ENCODE data around the gene GPRIN2.
"Not testable (repeated sequence)": the region's sequence is repeated elsewhere in the genome, so short reads cannot be mapped to it uniquely, and the experiment has no call there.

The GPRIN2 gene

DNA sequence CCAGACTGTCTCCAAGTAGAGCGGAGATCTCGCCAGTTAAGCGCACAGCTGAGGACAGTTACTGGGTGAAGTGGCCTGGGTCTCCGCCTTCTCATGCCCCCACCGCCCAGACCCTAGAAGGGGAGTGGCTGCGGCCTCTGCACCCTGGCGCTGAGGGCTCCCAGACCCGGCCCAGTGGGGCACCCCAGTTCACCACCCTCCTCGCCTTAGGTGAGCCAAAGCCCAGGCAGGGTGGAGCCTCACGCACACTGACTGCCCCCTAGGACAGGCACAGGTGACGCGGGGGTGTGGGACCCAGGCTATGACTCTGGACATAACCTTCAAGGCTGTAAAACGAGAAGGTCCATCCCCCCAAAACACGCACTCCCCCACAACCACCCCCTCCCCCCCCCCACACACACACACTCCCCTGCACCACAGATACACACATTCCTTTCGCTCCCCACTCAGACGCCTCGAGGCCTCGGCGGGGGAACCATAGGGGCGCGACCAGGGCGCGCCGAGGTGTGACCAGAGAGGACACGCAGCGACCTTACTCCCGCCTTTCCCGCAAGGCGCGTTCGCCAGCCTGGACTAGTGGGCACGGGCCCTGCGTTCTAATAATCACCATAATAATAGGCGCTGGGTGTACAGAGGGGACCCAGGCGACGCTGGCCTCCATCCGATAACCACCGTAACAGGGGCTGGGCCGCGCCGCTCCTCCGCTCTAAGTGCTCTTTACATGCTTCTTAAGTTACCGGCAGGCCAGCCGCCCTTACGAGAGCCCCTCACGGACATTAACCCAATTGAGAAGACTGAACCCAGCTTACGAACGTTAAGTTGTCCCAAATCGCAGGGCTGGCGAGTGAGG is 21.4 kb upstream of the GPRIN2 start:
- DNase-seq (ENCODE audit: low read depth in 2 of 2); H3K4me3 ChIP-seq (replicated peaks in 1 of 2; ENCODE audit: low read depth in 2 of 2, low read length in 2 of 2): not testable (repeated sequence)

DNA sequence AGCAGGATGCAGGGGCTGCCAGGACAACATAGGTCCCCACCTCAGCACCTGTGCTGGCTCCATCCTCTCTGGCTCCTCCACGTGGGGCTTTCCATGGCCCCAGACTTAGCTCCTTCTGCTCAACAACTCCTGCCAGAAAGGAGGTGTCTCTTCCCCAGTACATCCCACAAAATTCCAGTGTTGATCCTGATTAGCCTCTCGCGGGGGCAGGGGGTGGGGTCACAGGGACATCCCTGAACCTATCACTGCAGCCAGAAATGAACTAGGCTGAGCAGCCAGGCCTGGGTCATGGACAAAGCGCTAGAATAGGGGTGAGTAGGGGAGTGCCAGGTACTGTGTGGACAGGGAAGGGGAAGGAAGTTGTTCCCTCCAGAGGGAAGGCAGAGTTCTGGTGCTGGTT is 17.4 kb upstream of the GPRIN2 start:
- not testable (repeated sequence) for DNase-seq (ENCODE audit: low read depth in 2 of 2); H3K4me3 ChIP-seq (replicated peaks in 1 of 2; ENCODE audit: low read depth in 2 of 2, low read length in 2 of 2)

DNA sequence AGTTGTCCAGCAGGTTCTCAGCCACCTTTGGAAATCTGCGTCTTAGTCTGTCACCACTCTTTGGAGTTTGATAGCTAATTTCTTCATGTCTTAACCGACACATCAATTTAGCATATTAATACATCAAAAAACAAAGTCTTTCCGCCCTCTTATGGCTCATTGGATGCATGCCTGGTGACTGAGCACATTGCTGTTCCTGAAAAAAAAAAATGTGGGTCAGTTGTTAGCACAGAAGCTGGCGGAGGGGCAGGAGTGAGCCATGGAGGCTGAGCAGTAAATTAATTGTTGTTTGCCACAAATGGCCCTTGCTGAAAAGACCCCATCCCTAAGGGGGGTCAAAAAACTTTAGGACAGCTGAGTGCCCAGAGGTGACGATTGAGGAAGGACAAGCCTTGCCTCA is 16.9 kb upstream of the GPRIN2 start:
- H3K4me3 ChIP-seq (replicated peaks in 1 of 2; ENCODE audit: low read depth in 2 of 2, low read length in 2 of 2) = not testable (repeated sequence)
- peak; percentile 42 to 53 for DNase-seq (ENCODE audit: low read depth in 2 of 2)

DNA sequence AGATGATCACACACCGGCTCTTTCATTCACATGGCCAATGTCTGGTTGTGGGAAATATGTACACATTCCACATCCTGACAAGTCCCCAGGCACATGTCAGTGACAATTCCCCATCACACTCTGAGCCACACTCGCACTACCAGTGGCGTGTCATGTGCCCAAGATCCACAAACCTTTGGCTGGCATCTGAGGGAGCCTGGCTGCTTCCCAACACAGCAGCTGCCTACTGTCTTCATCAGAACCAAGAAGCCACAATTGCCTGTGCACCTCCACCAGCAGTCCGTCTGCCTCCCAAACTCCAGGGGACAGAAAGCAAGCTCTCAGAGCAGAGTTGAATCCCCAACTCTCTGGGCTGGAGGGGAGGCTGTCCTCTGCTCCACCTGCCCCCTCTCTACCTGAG is 16.3 kb upstream of the GPRIN2 start:
- not testable (repeated sequence) for H3K4me3 ChIP-seq (replicated peaks in 1 of 2; ENCODE audit: low read depth in 2 of 2, low read length in 2 of 2); DNase-seq (ENCODE audit: low read depth in 2 of 2)

DNA sequence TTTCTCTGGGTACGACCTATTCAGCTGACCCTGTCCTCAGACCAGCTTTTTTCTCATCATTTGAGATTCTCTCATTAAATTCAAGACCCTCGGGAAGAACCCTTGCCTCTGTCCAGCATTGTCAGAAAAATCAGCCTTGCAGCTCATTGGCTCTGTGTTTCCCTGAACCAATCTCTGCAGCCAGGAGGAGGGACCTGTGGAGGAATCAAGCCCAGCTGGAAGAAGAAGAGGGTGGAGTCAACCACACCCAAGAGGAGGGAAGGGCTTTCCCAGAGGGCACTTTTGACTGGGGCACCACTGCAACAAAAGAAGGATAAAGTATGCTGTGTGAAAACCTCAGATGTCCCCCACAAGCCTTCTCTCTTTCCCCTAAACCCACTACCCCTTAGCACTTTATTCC is 14.2 kb upstream of the GPRIN2 start:
- DNase-seq (ENCODE audit: low read depth in 2 of 2); H3K4me3 ChIP-seq (replicated peaks in 1 of 2; ENCODE audit: low read depth in 2 of 2, low read length in 2 of 2): not testable (repeated sequence)

DNA sequence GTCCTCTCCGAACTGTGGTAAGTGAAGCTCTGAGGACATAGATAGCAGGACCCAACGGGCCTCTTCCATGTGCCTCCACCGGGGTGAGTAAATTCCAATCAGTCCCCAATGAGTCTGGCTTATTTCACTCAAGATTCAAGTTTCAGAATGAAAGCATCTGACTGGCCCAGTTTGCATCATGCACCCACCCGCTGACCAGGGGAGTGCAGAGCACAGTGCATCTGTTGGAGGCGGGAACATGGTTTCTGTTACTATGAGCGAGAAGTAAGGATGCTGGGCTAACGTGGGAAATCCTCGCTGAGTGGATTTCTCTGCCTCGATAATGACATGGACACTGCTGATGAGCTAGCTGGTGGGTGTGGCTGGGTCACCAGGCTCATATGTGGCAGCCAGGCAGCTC is 10.7 kb upstream of the GPRIN2 start:
- H3K4me3 ChIP-seq (replicated peaks in 1 of 2; ENCODE audit: low read depth in 2 of 2, low read length in 2 of 2); DNase-seq (ENCODE audit: low read depth in 2 of 2): not testable (repeated sequence)

DNA sequence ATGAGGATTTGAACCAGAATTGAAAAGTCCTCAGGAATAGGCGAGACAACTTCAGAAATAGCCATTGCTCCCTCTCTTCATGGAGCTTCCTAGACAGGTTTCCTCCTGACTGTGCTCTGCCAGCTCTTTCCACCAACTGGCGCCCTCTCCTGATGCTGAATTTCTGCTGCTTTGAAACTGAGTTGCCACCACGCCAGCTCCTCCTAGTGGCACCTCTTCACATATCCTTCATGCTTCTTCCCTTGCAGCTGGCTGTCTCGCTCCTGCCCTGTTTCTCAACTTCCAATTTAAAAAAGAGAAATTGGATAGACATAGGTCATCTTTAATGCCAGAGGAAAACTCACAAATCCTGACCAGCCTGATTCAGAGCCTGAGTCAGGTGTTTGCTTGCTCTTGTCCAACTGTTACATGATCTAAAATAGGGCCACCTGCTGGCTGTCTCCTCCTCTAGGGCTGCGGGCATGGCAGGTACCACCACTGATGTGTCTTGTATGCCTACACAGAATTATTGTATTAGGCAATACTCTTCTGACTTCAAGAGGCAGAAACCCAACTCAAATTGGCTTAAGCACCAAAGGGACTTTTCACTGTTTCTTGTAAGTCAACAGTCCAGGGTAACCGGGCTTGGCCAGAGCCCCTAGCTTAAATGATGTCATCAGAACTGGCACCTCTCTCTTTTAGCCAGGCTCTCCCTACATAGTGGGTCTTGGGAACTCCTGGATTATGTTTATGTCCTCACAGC is 9.3 kb upstream of the GPRIN2 start:
- peak; percentile 82 for DNase-seq (ENCODE audit: low read depth in 2 of 2)
- H3K4me3 ChIP-seq (replicated peaks in 1 of 2; ENCODE audit: low read depth in 2 of 2, low read length in 2 of 2) = not testable (repeated sequence)
- TF ChIP-seq, protein P1, sequence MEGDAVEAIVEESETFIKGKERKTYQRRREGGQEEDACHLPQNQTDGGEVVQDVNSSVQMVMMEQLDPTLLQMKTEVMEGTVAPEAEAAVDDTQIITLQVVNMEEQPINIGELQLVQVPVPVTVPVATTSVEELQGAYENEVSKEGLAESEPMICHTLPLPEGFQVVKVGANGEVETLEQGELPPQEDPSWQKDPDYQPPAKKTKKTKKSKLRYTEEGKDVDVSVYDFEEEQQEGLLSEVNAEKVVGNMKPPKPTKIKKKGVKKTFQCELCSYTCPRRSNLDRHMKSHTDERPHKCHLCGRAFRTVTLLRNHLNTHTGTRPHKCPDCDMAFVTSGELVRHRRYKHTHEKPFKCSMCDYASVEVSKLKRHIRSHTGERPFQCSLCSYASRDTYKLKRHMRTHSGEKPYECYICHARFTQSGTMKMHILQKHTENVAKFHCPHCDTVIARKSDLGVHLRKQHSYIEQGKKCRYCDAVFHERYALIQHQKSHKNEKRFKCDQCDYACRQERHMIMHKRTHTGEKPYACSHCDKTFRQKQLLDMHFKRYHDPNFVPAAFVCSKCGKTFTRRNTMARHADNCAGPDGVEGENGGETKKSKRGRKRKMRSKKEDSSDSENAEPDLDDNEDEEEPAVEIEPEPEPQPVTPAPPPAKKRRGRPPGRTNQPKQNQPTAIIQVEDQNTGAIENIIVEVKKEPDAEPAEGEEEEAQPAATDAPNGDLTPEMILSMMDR (IDR thresholded peaks at IDR 0.05; ENCODE audit: low read depth, low read length) = peak; percentile 71

DNA sequence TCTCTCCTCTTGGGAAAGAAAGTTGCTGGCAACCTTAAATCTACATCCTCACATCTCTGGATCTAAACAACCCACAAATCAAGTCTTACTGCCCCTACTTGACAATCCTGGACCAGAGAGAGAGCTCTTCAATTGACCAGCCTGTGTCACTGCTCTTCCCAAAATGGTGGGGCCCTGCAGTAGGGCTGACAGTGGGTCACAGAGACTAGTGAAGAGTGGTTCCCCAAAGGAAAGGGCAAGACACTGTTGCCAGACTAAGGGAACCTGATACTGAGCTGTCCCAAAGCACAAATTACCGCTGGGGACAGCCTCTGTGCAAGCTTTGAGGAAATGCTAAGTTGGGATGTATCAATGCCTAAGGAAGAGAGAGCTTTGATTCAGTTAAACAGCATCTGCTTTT is 4.5 kb upstream of the GPRIN2 start:
- TF ChIP-seq, protein P1 (IDR thresholded peaks at IDR 0.05; ENCODE audit: low read depth, low read length) = no peak
- no peak overlapping the region for H3K4me3 ChIP-seq (replicated peaks in 1 of 2; ENCODE audit: low read depth in 2 of 2, low read length in 2 of 2)
- DNase-seq (ENCODE audit: low read depth in 2 of 2) = no peak

DNA sequence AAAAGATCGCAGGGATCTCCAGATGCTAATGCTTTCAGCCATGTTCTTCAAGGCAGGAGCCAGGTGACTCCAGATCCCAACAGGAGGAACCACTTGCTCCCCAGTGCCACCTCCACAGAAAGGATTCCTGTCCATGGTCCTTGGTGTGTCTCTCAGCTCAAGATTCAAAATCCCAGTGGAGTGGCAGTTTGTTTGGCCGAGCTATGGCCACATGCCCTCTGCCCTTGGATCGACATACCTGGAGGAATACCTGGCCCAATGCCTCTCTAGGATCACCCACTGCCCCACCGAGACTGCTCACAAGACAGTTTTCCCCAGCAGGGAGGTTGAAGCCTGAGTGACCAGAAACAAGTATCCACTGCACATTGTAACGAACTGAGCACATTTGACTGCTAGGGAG is 3.9 kb upstream of the GPRIN2 start:
- no peak overlapping the region for H3K4me3 ChIP-seq (replicated peaks in 1 of 2; ENCODE audit: low read depth in 2 of 2, low read length in 2 of 2)
- DNase-seq (ENCODE audit: low read depth in 2 of 2) = no peak
- TF ChIP-seq, protein P1 (IDR thresholded peaks at IDR 0.05; ENCODE audit: low read depth, low read length) = no peak

DNA sequence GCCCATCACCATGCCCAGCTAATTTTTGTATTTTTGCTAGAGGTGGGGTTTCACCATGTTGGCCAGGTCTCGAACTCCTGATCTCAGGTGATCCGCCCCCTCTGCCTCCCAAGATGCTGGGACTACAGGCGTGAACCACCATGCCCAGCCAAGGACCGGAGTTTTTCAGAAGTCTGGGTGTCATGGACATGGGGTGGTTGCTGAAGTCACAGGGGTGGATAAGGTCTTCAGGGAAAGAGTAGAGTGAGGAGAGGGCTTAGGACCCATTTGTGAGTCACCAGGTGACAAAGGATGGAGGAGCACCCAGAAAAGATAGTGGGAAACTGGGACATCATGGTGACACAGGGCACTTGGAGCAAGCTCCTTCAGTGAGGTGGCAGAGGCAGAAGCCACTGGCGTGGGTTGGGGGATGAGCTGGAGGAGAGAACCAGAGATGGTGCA is 2.8 kb upstream of the GPRIN2 start:
- no peak for DNase-seq (ENCODE audit: low read depth in 2 of 2)
- TF ChIP-seq, protein P1 (IDR thresholded peaks at IDR 0.05; ENCODE audit: low read depth, low read length) = no peak
- no peak overlapping the region for H3K4me3 ChIP-seq (replicated peaks in 1 of 2; ENCODE audit: low read depth in 2 of 2, low read length in 2 of 2)
